Adrenal gland (tissue), 5 donors: ENCODE results near the gene RTN4IP1.
"Not testable (repeated sequence)": the region's sequence is repeated elsewhere in the genome, so short reads cannot be mapped to it uniquely, and the experiment has no call there.

Experiments used
- CTCF ChIP-seq, 6 experiments: fragments of 450-650 bp in 4 of 6; fragments of 200-600 bp in 2 of 6; sonication (generic) in 1 of 6; IDR thresholded peaks; 1 replicate in 5 of 6; 2 replicates in 1 of 6; pipeline versions ENCODE4 v1.5.1 to v1.8.0; 2016 to 2021; ENCODE audit warnings: antibody characterized with exemption in 6 of 6, mild to moderate bottlenecking in 2 of 6, moderate library complexity in 1 of 6
- POLR2A ChIP-seq, 2 donors: fragments of 450-650 bp; IDR thresholded peaks; one replicate each; pipeline ENCODE4 v1.6.1; 2017; ENCODE audit warnings: antibody characterized with exemption in 2 of 2, mild to moderate bottlenecking in 2 of 2, moderate library complexity in 1 of 2
- donor health status: DM: no; HTN: no; CAD: no.

- not testable (repeated sequence) for TF ChIP-seq CTCF, POLR2A (IDR thresholded peaks at IDR 0.05)
These were observed 1.5 kb downstream of the RTN4IP1 start for GRCh38 chr6:106627760-106628159.
